ENCODE measurements around the gene PRSS56.

PRSS56 gene

DNA sequence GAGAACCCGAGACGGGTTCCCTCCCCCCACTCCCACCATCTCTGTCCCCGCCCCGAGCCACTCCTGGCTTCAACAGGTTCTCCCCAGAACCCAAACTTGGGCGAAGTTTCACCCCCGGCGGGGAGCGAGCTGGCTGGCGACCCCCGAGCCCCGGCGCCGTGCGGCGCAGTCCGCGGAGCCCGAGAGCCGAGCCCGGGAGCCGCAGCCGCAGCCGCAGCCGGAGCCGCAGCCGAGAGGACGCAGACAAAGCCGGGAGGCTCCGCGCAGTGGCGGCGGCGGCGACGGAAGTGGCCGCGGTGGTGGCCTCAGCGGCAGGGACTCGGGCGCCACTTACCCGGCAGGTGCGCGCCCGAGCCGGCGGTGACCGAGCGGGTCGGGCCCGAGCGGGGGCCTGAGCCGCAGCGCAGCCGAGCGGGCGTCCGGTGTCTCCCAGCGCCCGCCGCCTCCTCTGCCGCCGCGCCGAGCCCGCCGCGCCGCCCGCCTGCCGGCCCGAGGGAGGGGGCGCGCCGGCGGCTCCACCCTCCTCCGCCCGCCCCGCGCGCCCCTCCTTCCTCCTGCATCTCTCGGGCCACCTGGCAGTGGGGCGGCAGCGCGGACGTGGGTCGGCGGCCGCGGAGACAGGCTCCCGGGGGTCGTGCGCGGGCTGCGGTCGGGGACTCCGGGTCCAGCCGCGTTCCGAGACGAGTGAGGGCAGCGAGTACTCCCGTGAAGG is 32.6 kb upstream of the PRSS56 start, which contains the start of gene ECEL1:
TSS of gene ECEL1 (minus strand) at position 450 of the 712 bp plus-strand sequence. CDS start 1,181 bp downstream, outside the sequence.
- no peak within 1 kb of the TSS for H3K4me3 ChIP-seq (ENCODE audit: insufficient read depth, low read depth, low read length, poor library complexity, severe bottlenecking)

GRCh38 chr2:232488097-232488711 is 32.0 kb upstream of the PRSS56 start:
- DNase-seq = no peak
- Histone ChIP-seq H3K9me3 (ENCODE audit: control insufficient read depth, low read length) (no peaks in the 10 kb centered on the region), H3K27me3 (replicated peaks; ENCODE audit: control insufficient read depth, insufficient read depth, low read length, poor library complexity, severe bottlenecking) (no peaks in the 10 kb centered on the region), H3K36me3 (ENCODE audit: control insufficient read depth, insufficient read depth, low read length) (no peaks in the 10 kb centered on the region), H3K27ac (ENCODE audit: insufficient read depth, low read length, poor library complexity, severe bottlenecking) (no peak overlapping the region), H3K4me1 (ENCODE audit: control insufficient read depth, insufficient read depth, low read length, poor library complexity, severe bottlenecking) (peaks cover 8% of the 10 kb centered on the region), H3K4me3 (ENCODE audit: insufficient read depth, low read depth, low read length, poor library complexity, severe bottlenecking) (no peak overlapping the region)

More for the DNA sequence above, 32.6 kb upstream of the PRSS56 start, which contains the start of gene ECEL1:
- no peaks in the 10 kb centered on the region for H3K36me3 ChIP-seq (ENCODE audit: control insufficient read depth, insufficient read depth, low read length)
- DNase-seq = no peak
- H3K27ac ChIP-seq (ENCODE audit: insufficient read depth, low read length, poor library complexity, severe bottlenecking) = no peak within 1 kb of the TSS
- no peaks in the 10 kb centered on the region for H3K9me3 ChIP-seq (ENCODE audit: control insufficient read depth, low read length)
- no peaks in the 10 kb centered on the region for H3K27me3 ChIP-seq (replicated peaks; ENCODE audit: control insufficient read depth, insufficient read depth, low read length, poor library complexity, severe bottlenecking)
- peaks cover 8% of the 10 kb centered on the region for H3K4me1 ChIP-seq (ENCODE audit: control insufficient read depth, insufficient read depth, low read length, poor library complexity, severe bottlenecking)

- Histone ChIP-seq H3K36me3 (ENCODE audit: control insufficient read depth, insufficient read depth, low read length) (no peaks in the 10 kb centered on the region), H3K4me3 (ENCODE audit: insufficient read depth, low read depth, low read length, poor library complexity, severe bottlenecking) (no peak overlapping the region), H3K27ac (ENCODE audit: insufficient read depth, low read length, poor library complexity, severe bottlenecking) (no peak overlapping the region), H3K27me3 (replicated peaks; ENCODE audit: control insufficient read depth, insufficient read depth, low read length, poor library complexity, severe bottlenecking) (no peaks in the 10 kb centered on the region), H3K4me1 (ENCODE audit: control insufficient read depth, insufficient read depth, low read length, poor library complexity, severe bottlenecking) (peaks cover 8% of the 10 kb centered on the region), H3K9me3 (ENCODE audit: control insufficient read depth, low read length) (no peaks in the 10 kb centered on the region)
- no peak for DNase-seq
Observed at GRCh38 chr2:232488721-232489300, 31.4 kb upstream of the PRSS56 start.

DNA sequence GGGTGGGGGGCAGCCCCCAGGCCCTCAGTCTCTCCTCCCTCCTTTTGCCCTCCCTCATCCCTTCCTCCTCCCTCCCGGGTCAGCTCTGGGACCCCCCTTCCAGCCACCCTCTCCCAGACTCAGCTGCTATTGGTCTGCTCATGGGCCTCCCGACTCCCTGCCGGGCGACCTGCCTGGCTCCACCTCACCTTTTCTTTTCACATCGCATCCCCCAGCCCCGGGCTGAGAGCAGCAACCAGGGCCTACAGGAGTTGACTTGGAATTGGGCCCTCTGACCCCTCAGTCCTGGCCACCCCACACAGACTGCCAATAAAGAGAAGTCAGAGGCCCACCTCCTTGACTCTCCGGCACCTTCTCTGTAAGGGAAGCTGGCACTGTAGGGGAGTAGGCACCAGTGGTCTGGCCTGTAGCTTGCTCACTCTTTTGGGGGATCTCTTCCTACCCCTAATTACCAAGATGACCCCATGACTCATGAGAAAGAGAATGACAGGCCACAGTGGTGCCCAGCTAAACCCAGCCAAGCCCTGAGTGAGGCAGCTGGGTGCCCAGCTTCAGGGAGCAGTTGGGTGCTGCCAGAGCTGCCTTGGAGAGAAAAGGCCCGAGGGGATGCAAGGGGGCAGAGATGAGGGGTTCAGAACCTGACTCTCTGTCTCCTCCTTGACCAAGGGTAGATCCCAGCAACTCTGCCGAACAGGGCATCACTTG is 30.5 kb upstream of the PRSS56 start:
- H3K27me3 ChIP-seq (replicated peaks; ENCODE audit: control insufficient read depth, insufficient read depth, low read length, poor library complexity, severe bottlenecking) = no peaks in the 10 kb centered on the region

GRCh38 chr2:232490221-232491138 is 29.7 kb upstream of the PRSS56 start:
- Histone ChIP-seq H3K9me3 (ENCODE audit: control insufficient read depth, low read length) (no peaks in the 10 kb centered on the region), H3K27me3 (replicated peaks; ENCODE audit: control insufficient read depth, insufficient read depth, low read length, poor library complexity, severe bottlenecking) (no peaks in the 10 kb centered on the region), H3K4me1 (ENCODE audit: control insufficient read depth, insufficient read depth, low read length, poor library complexity, severe bottlenecking) (peaks cover 6% of the 10 kb centered on the region), H3K27ac (ENCODE audit: insufficient read depth, low read length, poor library complexity, severe bottlenecking) (no peak overlapping the region), H3K36me3 (ENCODE audit: control insufficient read depth, insufficient read depth, low read length) (no peaks in the 10 kb centered on the region), H3K4me3 (ENCODE audit: insufficient read depth, low read depth, low read length, poor library complexity, severe bottlenecking) (no peak overlapping the region)
- DNase-seq = no peak

More for the DNA sequence above, 30.5 kb upstream of the PRSS56 start:
- Histone ChIP-seq H3K9me3 (ENCODE audit: control insufficient read depth, low read length) (no peaks in the 10 kb centered on the region), H3K27ac (ENCODE audit: insufficient read depth, low read length, poor library complexity, severe bottlenecking) (no peak overlapping the region), H3K4me1 (ENCODE audit: control insufficient read depth, insufficient read depth, low read length, poor library complexity, severe bottlenecking) (peaks cover 8% of the 10 kb centered on the region), H3K36me3 (ENCODE audit: control insufficient read depth, insufficient read depth, low read length) (no peaks in the 10 kb centered on the region), H3K4me3 (ENCODE audit: insufficient read depth, low read depth, low read length, poor library complexity, severe bottlenecking) (no peak overlapping the region)
- no peak for DNase-seq

DNA sequence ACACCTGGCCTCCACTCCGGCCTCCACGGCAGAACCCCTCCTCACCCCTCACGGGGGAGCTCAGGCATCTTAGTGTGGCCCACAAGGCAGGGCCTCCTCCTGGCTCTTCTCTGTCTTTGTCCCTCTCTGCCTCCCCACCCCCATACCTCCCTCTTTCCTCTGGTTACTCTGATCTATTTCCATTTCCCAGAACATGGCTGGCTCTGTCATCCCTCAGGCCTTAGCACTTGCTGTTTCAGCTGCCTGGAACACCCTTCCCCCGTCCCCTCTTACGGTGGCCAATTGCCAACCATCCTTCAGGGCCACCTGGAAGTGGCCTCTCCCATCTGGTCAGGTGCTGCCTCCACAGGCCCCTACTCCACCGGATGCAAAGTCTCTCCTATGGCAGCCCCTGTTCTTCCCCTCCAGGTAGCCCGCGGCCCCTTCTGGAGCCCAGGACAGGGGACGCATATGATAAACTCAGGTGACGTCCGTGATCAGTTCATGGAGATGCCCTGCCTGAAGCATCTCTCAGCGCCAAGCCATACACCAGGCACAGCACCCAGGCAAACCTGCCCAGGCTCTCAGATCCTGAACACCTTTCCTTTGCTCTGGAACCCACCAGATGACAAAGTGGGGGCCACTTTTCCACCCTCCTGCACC is 28.9 kb upstream of the PRSS56 start:
- no peaks in the 10 kb centered on the region for H3K36me3 ChIP-seq (ENCODE audit: control insufficient read depth, insufficient read depth, low read length)
- no peak overlapping the region for H3K4me3 ChIP-seq (ENCODE audit: insufficient read depth, low read depth, low read length, poor library complexity, severe bottlenecking)
- H3K9me3 ChIP-seq (ENCODE audit: control insufficient read depth, low read length) = no peaks in the 10 kb centered on the region
- no peaks in the 10 kb centered on the region for H3K27me3 ChIP-seq (replicated peaks; ENCODE audit: control insufficient read depth, insufficient read depth, low read length, poor library complexity, severe bottlenecking)
- H3K27ac ChIP-seq (ENCODE audit: insufficient read depth, low read length, poor library complexity, severe bottlenecking) = no peak overlapping the region
- no peak for DNase-seq
- peaks cover 3% of the 10 kb centered on the region for H3K4me1 ChIP-seq (ENCODE audit: control insufficient read depth, insufficient read depth, low read length, poor library complexity, severe bottlenecking)

GRCh38 chr2:232492236-232492848 is 27.8 kb upstream of the PRSS56 start:
- no peaks in the 10 kb centered on the region for H3K9me3 ChIP-seq (ENCODE audit: control insufficient read depth, low read length)
- H3K36me3 ChIP-seq (ENCODE audit: control insufficient read depth, insufficient read depth, low read length) = no peaks in the 10 kb centered on the region
- no peak overlapping the region for H3K4me3 ChIP-seq (ENCODE audit: insufficient read depth, low read depth, low read length, poor library complexity, severe bottlenecking)
- DNase-seq = no peak
- H3K27ac ChIP-seq (ENCODE audit: insufficient read depth, low read length, poor library complexity, severe bottlenecking) = no peak overlapping the region
- H3K27me3 ChIP-seq (replicated peaks; ENCODE audit: control insufficient read depth, insufficient read depth, low read length, poor library complexity, severe bottlenecking) = no peaks in the 10 kb centered on the region
- no peaks in the 10 kb centered on the region for H3K4me1 ChIP-seq (ENCODE audit: control insufficient read depth, insufficient read depth, low read length, poor library complexity, severe bottlenecking)

- Histone ChIP-seq H3K4me3 (ENCODE audit: insufficient read depth, low read depth, low read length, poor library complexity, severe bottlenecking) (no peak overlapping the region), H3K36me3 (ENCODE audit: control insufficient read depth, insufficient read depth, low read length) (no peaks in the 10 kb centered on the region), H3K27ac (ENCODE audit: insufficient read depth, low read length, poor library complexity, severe bottlenecking) (no peak overlapping the region), H3K4me1 (ENCODE audit: control insufficient read depth, insufficient read depth, low read length, poor library complexity, severe bottlenecking) (no peaks in the 10 kb centered on the region), H3K27me3 (replicated peaks; ENCODE audit: control insufficient read depth, insufficient read depth, low read length, poor library complexity, severe bottlenecking) (no peaks in the 10 kb centered on the region), H3K9me3 (ENCODE audit: control insufficient read depth, low read length) (no peaks in the 10 kb centered on the region)
- no peak for DNase-seq
Observed at GRCh38 chr2:232492963-232493700, 27.1 kb upstream of the PRSS56 start.

All from effector memory CD4-positive, alpha-beta T cell (primary cell).